GM23338 (cell line): ENCODE results near the gene ZNF518A. TPM values are rescaled to one million over a fixed set of nuclear protein-coding genes. Genes with fewer than 3 reads are reported as not detected.

ENCODE experiments used
- ATAC-seq: fragments of 200-7000 bp; cut with Tn5 transposase; 3 replicates; pipeline ENCODE4 v1.9.1; 2020
- DNase-seq: peaks from one replicate; pipeline ENCODE4 v3.0.0-alpha.2; 2015; ENCODE audit warnings: low spot score
- H2AFZ ChIP-seq: fragments of 200-600 bp; sonication (generic); 2 replicates; pipeline ENCODE4 v1.8.0; 2016; ENCODE audit warnings: antibody characterized with exemption, mild to moderate bottlenecking, moderate library complexity
- H3F3A ChIP-seq: fragments of 200-600 bp; sonication (generic); replicated peaks from 2 replicates; pipeline ENCODE4 v1.8.0; 2017; ENCODE audit warnings: antibody characterized with exemption, mixed run types, low read depth
- H3K27ac ChIP-seq: fragments of 200-600 bp; sonication (generic); 2 replicates; pipeline ENCODE4 v1.6.1; 2016; ENCODE audit warnings: low read depth
- H3K27me3 ChIP-seq: fragments of 200-600 bp; sonication (generic); 2 replicates; pipeline ENCODE4 v1.8.0; 2016; ENCODE audit warnings: mild to moderate bottlenecking, mixed run types, moderate library complexity; ENCODE audit not compliant: insufficient read depth
- H3K36me3 ChIP-seq: fragments of 200-600 bp; sonication (generic); 2 replicates; pipeline ENCODE4 v1.8.0; 2016; ENCODE audit warnings: mild to moderate bottlenecking; ENCODE audit not compliant: insufficient read depth
- H3K4me1 ChIP-seq: fragments of 200-600 bp; sonication (generic); 2 replicates; pipeline ENCODE4 v1.8.0; 2016; ENCODE audit warnings: mild to moderate bottlenecking, moderate library complexity; ENCODE audit not compliant: insufficient read depth
- H3K4me2 ChIP-seq: fragments of 200-600 bp; sonication (generic); 2 replicates; pipeline ENCODE4 v1.7.1; 2017; ENCODE audit warnings: mixed run types
- H3K4me3 ChIP-seq: fragments of 200-600 bp; sonication (generic); 2 replicates; pipeline ENCODE4 v1.6.1; 2016; ENCODE audit warnings: mixed run types
- H3K79me2 ChIP-seq: fragments of 200-600 bp; sonication (generic); replicated peaks from 2 replicates; pipeline ENCODE4 v1.8.0; 2017; ENCODE audit warnings: mild to moderate bottlenecking; ENCODE audit not compliant: insufficient read depth
- H3K9me2 ChIP-seq: fragments of 200-600 bp; sonication (generic); 2 replicates; pipeline ENCODE4 v1.8.0; 2017; ENCODE audit not compliant: insufficient read depth
- H4K20me1 ChIP-seq: fragments of 200-600 bp; sonication (generic); replicated peaks from 2 replicates; pipeline ENCODE4 v1.8.0; 2017; ENCODE audit warnings: mild to moderate bottlenecking; ENCODE audit not compliant: insufficient read depth
- H3K27ac Mint-ChIP-seq: 2 replicates; pipeline ENCODE4 v1.8.0; 2020; ENCODE audit warnings: inconsistent platforms, mild to moderate bottlenecking, moderate library complexity, mixed read lengths
- H3K27me3 Mint-ChIP-seq: 3 replicates; pipeline ENCODE4 v1.8.0; 2022; ENCODE audit warnings: low read depth, mild to moderate bottlenecking, moderate library complexity, mixed read lengths, inconsistent platforms; ENCODE audit not compliant: insufficient read depth, poor library complexity
- H3K36me3 Mint-ChIP-seq: 3 replicates; pipeline ENCODE4 v1.8.0; 2021; ENCODE audit warnings: low read depth, mild to moderate bottlenecking, inconsistent platforms, moderate library complexity, mixed read lengths
- H3K4me1 Mint-ChIP-seq: 3 replicates; pipeline ENCODE4 v1.8.0; 2020; ENCODE audit warnings: mild to moderate bottlenecking, inconsistent platforms, mixed read lengths
- H3K4me3 Mint-ChIP-seq: 3 replicates; pipeline ENCODE4 v1.8.0; 2021; ENCODE audit warnings: moderate library complexity, mild to moderate bottlenecking, inconsistent platforms, mixed read lengths
- H3K9me3 Mint-ChIP-seq: 3 replicates; pipeline ENCODE4 v1.8.0; 2020; ENCODE audit warnings: moderate library complexity, mild to moderate bottlenecking, inconsistent platforms, mixed read lengths
- CTCF ChIP-seq, 2 experiments: fragments of 200-600 bp in 1 of 2; sonication (generic) in 1 of 2; conservative IDR thresholded peaks; 2 replicates each; pipeline versions ENCODE4 v1.5.1 to v1.6.1; 2016 to 2017; ENCODE audit warnings: antibody characterized with exemption in 2 of 2, low read depth in 2 of 2, mild to moderate bottlenecking in 2 of 2, moderate library complexity in 1 of 2
- EZH2 ChIP-seq: fragments of 200-600 bp; sonication (generic); IDR thresholded peaks from one replicate; pipeline ENCODE4 v1.8.0; 2017; ENCODE audit warnings: antibody characterized with exemption, mild to moderate bottlenecking, low read depth; ENCODE audit not compliant: unreplicated experiment
- JUNB ChIP-seq: IDR thresholded peaks from one replicate; pipeline ENCODE4 v1.6.1; 2016; ENCODE audit warnings: antibody characterized with exemption; ENCODE audit not compliant: unreplicated experiment
- POLR2AphosphoS5 ChIP-seq: IDR thresholded peaks from 2 replicates; pipeline ENCODE4 v1.6.1; 2016; ENCODE audit warnings: antibody characterized with exemption, low read depth
- ZNF331 ChIP-seq: fragments of 250-450 bp; sonication (Bioruptor Pico); IDR thresholded peaks from 2 replicates; pipeline ENCODE4 v1.5.0; 2020; ENCODE audit warnings: low read depth, mild to moderate bottlenecking, moderate library complexity
- polyA plus RNA-seq: library from polyadenylated mRNA; unstranded; fragments of >200 nt; fragmentation: Nextera tagmentation; extraction: Ambion mirVana; gene quantifications from 2 replicates; pipeline ENCODE4 v1.2.1, GENCODE V29; 2016
- total RNA-seq: library from RNA; depleted of rRNA; stranded (reverse); fragments of >200 nt; shearing (Covaris generic); gene quantifications from 2 replicates; pipeline ENCODE4 v1.2.3, GENCODE V29; 2014
- TF ChIP-seq, protein P1 (sequence below): fragments of 250-450 bp; sonication (Bioruptor Pico); IDR thresholded peaks from 2 replicates; pipeline ENCODE4 v1.5.0; 2020; ENCODE audit warnings: mild to moderate bottlenecking, moderate library complexity
- TF ChIP-seq, protein P2 (sequence below): IDR thresholded peaks from 2 replicates; pipeline ENCODE4 v1.6.1; 2016; ENCODE audit warnings: antibody characterized with exemption

Gene ZNF518A
- total and polyA plus RNA-seq, 2 experiments from 2014 or later, result 44.6 to 52.1 TPM

DNA sequence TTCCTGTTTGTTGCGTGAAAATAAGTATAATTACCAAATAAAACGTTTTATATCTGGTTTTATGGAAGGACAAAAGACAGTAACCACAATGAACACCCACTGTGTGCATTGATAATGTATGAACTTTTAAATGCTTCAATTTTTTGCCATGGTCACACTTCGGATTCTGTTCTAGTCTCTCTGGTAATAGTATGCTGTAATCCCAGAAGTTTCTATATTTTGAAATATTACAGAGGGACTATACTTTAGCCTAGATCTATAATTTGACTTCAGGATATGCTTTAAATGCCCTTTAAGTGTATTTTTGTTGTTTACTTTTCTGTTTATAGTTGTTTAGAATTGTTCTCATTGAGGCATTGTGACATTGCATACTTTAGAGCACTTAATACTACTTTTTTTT lies 1.5 kb downstream of the ZNF518A start:
- Histone ChIP-seq H3F3A (peaks cover 5% of the 10 kb centered on the region; the same call in 1 of the 2 replicates), H3K9me2 (0 out of 2 replicates have a peak, but pooled peaks cover 3% of the 10 kb centered on the region), H3K4me2 (peak overlapping the region; percentile 95), H3K36me3 (peaks cover 12% of the 10 kb centered on the region; the same call in 1 of the 2 replicates), H2AFZ (no peak overlapping the region), H3K79me2 (peaks cover 32% of the 10 kb centered on the region), H3K4me1 (peaks cover 13% of the 10 kb centered on the region; the same call in 1 of the 2 replicates), H3K27me3 (no peaks in the 10 kb centered on the region), H3K4me3 (peak overlapping the region; percentile 87), H3K27ac (no peak overlapping the region), H4K20me1 (no peaks in the 10 kb centered on the region)
- Mint-ChIP-seq H3K4me1 (peaks cover 18% of the 10 kb centered on the region), H3K9me3 (no peaks in the 10 kb centered on the region), H3K36me3 (peaks cover 37% of the 10 kb centered on the region), H3K4me3 (peak overlapping the region; percentile 96), H3K27me3 (peaks cover 13% of the 10 kb centered on the region), H3K27ac (peak overlapping the region; percentile 100; the same call in 1 of the 2 replicates)
- ATAC-seq, result no peak
- DNase-seq, result no peak
- TF ChIP-seq, protein P1, sequence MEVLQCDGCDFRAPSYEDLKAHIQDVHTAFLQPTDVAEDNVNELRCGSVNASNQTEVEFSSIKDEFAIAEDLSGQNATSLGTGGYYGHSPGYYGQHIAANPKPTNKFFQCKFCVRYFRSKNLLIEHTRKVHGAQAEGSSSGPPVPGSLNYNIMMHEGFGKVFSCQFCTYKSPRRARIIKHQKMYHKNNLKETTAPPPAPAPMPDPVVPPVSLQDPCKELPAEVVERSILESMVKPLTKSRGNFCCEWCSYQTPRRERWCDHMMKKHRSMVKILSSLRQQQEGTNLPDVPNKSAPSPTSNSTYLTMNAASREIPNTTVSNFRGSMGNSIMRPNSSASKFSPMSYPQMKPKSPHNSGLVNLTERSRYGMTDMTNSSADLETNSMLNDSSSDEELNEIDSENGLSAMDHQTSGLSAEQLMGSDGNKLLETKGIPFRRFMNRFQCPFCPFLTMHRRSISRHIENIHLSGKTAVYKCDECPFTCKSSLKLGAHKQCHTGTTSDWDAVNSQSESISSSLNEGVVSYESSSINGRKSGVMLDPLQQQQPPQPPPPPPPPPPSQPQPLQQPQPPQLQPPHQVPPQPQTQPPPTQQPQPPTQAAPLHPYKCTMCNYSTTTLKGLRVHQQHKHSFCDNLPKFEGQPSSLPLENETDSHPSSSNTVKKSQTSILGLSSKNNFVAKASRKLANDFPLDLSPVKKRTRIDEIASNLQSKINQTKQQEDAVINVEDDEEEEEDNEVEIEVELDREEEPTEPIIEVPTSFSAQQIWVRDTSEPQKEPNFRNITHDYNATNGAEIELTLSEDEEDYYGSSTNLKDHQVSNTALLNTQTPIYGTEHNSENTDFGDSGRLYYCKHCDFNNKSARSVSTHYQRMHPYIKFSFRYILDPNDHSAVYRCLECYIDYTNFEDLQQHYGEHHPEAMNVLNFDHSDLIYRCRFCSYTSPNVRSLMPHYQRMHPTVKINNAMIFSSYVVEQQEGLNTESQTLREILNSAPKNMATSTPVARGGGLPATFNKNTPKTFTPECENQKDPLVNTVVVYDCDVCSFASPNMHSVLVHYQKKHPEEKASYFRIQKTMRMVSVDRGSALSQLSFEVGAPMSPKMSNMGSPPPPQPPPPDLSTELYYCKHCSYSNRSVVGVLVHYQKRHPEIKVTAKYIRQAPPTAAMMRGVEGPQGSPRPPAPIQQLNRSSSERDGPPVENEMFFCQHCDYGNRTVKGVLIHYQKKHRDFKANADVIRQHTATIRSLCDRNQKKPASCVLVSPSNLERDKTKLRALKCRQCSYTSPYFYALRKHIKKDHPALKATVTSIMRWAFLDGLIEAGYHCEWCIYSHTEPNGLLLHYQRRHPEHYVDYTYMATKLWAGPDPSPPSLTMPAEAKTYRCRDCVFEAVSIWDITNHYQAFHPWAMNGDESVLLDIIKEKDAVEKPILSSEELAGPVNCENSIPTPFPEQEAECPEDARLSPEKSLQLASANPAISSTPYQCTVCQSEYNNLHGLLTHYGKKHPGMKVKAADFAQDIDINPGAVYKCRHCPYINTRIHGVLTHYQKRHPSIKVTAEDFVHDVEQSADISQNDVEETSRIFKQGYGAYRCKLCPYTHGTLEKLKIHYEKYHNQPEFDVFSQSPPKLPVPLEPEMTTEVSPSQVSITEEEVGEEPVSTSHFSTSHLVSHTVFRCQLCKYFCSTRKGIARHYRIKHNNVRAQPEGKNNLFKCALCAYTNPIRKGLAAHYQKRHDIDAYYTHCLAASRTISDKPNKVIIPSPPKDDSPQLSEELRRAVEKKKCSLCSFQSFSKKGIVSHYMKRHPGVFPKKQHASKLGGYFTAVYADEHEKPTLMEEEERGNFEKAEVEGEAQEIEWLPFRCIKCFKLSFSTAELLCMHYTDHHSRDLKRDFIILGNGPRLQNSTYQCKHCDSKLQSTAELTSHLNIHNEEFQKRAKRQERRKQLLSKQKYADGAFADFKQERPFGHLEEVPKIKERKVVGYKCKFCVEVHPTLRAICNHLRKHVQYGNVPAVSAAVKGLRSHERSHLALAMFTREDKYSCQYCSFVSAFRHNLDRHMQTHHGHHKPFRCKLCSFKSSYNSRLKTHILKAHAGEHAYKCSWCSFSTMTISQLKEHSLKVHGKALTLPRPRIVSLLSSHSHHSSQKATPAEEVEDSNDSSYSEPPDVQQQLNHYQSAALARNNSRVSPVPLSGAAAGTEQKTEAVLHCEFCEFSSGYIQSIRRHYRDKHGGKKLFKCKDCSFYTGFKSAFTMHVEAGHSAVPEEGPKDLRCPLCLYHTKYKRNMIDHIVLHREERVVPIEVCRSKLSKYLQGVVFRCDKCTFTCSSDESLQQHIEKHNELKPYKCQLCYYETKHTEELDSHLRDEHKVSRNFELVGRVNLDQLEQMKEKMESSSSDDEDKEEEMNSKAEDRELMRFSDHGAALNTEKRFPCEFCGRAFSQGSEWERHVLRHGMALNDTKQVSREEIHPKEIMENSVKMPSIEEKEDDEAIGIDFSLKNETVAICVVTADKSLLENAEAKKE (CRISPR knock-in tag), result no peak
- TF ChIP-seq POLR2AphosphoS5 (no peak), JUNB (no peak), ZNF331 (no peak)

- H3K36me3 ChIP-seq, result peaks cover 15% of the 10 kb centered on the region; the same call in 1 of the 2 replicates
- H3K27ac ChIP-seq, result no peak overlapping the region
- no peak overlapping the region for H3K4me3 Mint-ChIP-seq
- no peak overlapping the region for H2AFZ ChIP-seq
- H3F3A ChIP-seq, result peaks cover 5% of the 10 kb centered on the region; the same call in 1 of the 2 replicates
- ATAC-seq (no peak), DNase-seq (no peak)
- peaks cover 24% of the 10 kb centered on the region for H3K4me1 Mint-ChIP-seq
- no peak overlapping the region for H3K4me2 ChIP-seq
- H3K79me2 ChIP-seq, result peaks cover 36% of the 10 kb centered on the region
- H3K27me3 ChIP-seq, result no peaks in the 10 kb centered on the region
- H3K36me3 Mint-ChIP-seq, result peaks cover 46% of the 10 kb centered on the region
- H3K27me3 Mint-ChIP-seq, result peaks cover 13% of the 10 kb centered on the region
- no peaks in the 10 kb centered on the region for H3K9me3 Mint-ChIP-seq
- H4K20me1 ChIP-seq, result no peaks in the 10 kb centered on the region
- no peak overlapping the region for H3K4me3 ChIP-seq
- peaks cover 13% of the 10 kb centered on the region; the same call in 1 of the 2 replicates for H3K4me1 ChIP-seq
- H3K9me2 ChIP-seq, result 0 out of 2 replicates have a peak, but pooled peaks cover 3% of the 10 kb centered on the region
- H3K27ac Mint-ChIP-seq, result no peak overlapping the region
- TF ChIP-seq, protein P2, sequence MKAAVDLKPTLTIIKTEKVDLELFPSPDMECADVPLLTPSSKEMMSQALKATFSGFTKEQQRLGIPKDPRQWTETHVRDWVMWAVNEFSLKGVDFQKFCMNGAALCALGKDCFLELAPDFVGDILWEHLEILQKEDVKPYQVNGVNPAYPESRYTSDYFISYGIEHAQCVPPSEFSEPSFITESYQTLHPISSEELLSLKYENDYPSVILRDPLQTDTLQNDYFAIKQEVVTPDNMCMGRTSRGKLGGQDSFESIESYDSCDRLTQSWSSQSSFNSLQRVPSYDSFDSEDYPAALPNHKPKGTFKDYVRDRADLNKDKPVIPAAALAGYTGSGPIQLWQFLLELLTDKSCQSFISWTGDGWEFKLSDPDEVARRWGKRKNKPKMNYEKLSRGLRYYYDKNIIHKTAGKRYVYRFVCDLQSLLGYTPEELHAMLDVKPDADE, result no peak
- TF ChIP-seq CTCF (conservative IDR thresholded peaks at IDR 0.05; ENCODE audit: low read depth in 2 of 2) (no peak), EZH2 (no peak)
Observed at GRCh38 chr10:96133135-96133534, 3.0 kb downstream of the ZNF518A start.
